AG09319 (cell line): ENCODE data around the gene OSCP1.

Source experiments
- DNase-seq: peaks from one replicate; pipeline ENCODE4 v3.0.0-alpha.2; 2010; ENCODE audit warnings: low read depth; ENCODE audit errors: extremely low read depth
- TF ChIP-seq, protein P1 (sequence below): IDR thresholded peaks from 2 replicates; pipeline ENCODE4 v1.5.1; 2011; ENCODE audit warnings: low read depth, mild to moderate bottlenecking, inconsistent platforms, low read length, moderate library complexity

OSCP1 gene

DNA sequence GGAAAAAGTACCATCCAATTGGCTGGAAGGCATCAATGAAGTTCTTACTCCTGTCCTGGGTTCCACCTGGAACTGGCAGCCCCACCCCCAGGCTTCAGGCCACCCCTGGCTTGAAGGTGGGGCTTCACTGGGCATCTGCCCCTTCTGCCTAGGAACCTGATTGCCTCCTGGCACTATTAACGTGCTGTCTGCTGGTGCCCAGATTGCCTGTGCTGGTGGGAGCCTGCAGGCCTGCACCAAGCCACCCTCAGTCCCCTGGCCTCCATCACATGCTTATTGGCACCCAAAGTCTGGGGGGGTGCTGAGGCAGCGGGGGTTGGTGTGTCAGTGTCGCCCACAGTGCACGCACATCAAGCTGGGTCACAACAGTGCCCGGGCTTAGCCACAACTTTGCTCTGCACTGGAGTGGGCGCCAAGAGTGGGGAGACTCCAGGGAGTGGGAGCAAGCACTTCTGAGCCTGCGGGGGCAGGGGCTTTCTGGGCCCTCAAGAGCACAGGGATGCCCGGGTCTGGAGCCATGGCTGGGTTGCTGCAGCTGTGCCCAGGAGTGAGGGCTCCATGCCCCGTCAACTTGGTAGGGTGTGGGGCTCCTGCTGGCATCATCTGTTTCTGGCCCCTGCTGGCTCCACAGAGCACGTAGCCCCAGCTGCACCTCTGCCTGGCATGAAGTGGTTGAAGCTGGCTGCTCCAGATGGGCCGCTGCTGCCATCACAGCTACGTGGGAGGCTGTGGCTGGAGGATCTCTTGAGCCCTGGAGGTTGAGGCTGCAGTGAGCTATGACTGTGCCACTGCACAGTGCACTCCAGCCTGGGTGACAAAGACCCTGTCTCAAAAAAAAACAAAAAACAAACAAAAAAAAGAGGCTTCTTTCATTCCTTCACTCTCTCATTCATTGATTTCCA, 48.4 kb downstream of the OSCP1 start:
- TF ChIP-seq, protein P1, sequence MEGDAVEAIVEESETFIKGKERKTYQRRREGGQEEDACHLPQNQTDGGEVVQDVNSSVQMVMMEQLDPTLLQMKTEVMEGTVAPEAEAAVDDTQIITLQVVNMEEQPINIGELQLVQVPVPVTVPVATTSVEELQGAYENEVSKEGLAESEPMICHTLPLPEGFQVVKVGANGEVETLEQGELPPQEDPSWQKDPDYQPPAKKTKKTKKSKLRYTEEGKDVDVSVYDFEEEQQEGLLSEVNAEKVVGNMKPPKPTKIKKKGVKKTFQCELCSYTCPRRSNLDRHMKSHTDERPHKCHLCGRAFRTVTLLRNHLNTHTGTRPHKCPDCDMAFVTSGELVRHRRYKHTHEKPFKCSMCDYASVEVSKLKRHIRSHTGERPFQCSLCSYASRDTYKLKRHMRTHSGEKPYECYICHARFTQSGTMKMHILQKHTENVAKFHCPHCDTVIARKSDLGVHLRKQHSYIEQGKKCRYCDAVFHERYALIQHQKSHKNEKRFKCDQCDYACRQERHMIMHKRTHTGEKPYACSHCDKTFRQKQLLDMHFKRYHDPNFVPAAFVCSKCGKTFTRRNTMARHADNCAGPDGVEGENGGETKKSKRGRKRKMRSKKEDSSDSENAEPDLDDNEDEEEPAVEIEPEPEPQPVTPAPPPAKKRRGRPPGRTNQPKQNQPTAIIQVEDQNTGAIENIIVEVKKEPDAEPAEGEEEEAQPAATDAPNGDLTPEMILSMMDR, result no peak
- no peak for DNase-seq

DNA sequence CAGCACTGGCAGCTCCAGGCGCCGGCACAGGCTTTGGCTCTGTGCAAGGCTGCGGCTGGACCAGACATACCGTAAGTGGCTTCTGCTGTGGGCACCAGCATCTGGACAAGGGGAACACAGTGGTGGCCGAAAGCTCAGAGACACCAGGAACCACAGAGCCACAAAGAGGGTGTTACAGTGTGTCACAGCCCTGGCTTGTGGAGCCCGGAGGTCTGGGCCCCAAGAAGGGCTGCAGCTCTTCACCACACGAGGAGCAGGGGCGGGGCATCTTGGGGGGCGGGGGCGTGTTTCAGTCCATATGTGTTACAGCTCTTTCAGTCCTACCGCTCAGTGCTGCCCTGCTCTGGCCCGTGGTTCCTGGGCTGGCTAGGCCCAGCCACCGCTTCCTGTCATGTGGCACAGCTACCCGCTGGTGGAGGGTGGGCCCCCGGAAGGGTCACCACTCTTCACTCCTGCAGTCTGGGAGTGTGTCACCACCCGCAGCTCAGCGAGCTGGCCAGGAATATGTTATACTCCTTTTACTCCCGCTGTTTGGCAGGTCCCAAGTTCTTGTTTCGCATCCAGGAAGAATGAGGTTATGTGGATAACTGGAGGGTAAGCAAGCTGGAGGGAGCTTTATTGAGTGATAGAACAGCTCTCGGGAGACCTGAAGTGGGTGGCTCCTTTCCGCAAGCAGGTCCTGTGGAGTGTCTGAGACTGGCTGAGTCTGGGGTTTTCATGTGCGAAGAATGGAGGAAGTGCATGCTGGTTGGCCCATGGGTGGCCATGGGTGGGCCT, 49.2 kb downstream of the OSCP1 start:
- DNase-seq, result peak; percentile 60
- TF ChIP-seq, protein P1, result no peak

DNA sequence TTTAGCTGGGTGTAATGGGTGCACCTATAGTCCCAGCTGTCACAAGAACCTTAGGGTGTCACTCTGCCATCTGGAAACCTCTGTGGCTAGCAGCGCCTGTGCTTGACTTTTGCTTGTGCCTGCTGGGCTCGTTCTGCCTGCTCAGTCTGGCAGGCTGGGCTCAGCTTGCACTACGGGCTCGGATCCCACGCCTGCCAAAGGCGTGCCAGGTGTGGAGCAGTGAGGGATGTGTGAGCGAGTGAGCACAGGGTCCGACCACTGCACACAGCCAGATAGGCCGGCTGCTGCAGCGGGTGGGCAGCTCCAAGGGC, 49.8 kb downstream of the OSCP1 start:
- no peak for DNase-seq
- TF ChIP-seq, protein P1, result no peak

DNA sequence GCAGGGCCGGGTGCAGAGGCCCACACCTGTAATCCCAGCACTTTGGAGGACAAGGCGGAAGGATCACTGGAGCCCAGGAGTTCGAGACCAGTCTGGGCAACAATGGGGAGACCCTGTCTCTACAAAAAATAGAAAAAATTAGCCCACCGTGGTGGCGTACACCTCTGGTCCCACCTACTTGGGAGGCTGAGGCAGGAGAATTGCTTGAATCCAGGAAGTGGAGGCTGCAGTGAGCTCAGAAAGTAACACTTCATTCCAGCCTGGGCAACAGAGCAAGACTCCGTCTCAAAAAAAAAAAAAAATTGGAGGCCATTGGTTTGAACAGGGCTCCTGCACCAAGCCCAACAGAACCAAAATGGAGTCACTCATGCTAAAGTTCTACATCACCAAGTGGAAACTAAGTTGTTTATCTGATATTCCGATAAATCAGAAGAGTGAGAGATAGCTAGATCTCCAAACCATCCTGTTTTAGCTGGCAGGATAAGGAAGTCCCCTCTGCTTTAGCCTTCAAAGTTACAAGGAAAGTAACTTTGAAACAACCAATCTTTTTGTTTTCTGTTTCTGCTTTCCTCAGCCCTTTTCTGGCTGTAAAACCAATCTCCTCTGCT, 51.8 kb downstream of the OSCP1 start:
- TF ChIP-seq, protein P1, result no peak
- no peak for DNase-seq

DNA sequence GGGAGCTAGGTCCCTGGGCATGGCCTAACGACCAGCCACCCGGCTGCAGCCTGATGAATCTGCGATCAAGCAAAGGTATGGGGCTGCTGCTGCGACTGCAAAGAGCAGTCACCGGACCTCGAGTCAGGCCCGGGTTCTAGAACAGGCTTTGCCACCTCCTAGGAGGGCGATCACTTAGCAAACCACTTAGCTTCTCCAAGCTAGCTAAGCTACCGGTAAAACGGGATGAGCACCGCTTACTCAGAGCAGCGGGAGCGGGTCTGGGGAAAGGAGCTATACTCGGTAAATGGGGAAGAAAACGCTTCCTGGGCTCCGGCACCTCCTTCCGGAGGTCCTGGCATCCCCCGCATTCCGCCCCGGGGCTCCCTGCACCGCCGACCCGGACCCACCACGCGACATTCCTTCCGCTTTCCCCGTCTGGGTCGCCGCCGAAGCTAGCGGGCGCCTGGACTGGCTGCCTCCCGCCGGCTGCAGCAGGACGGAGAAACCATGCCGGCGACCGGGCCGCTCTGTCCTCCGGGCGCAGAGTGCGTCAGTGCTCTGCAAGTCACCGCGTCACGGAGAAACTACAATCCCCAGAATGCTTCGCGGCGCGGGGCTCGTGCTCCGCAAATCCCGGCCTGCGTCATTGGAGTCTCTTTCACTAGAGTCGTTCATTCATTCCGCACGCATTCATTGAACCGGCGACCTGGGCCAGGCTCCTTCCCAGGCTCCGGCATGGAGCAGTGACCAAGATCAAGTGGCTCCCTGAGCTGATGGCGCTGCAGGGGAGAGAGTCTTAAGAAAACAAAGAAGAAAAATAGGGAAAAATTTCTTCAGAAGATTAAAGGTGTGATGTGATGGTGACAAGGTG, 52.6 kb downstream of the OSCP1 start, which contains the start of gene LSM10:
LSM10 (minus strand) TSS at position 531 of the 853 bp plus-strand sequence. CDS start 3,779 bp downstream, outside the sequence.
- DNase-seq, result peak; percentile 81
- TF ChIP-seq, protein P1, result no peak

DNA sequence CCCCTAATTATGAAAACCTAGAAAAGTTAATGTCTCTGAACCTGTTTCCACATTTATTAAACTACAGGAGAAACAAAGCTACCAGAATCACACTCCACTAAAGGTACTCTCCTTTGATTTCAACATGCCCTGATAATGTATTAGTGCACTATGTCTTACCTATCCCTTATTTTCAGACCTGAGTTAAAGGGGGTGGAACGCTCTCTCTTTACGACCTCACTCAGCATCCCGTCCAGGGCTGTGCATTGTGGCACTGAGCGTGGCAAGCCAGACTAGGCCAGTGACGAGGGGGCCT, 53.2 kb downstream of the OSCP1 start:
- TF ChIP-seq, protein P1, result no peak
- DNase-seq, result no peak
